ENCODE data around the gene AK8. TPM values are rescaled to one million over a fixed set of nuclear protein-coding genes. Genes with fewer than 3 reads are reported as not detected.

AK8 gene
- total and polyA plus RNA-seq, 2 experiments from 2014 or later = 0.14 to 0.78 TPM

DNA sequence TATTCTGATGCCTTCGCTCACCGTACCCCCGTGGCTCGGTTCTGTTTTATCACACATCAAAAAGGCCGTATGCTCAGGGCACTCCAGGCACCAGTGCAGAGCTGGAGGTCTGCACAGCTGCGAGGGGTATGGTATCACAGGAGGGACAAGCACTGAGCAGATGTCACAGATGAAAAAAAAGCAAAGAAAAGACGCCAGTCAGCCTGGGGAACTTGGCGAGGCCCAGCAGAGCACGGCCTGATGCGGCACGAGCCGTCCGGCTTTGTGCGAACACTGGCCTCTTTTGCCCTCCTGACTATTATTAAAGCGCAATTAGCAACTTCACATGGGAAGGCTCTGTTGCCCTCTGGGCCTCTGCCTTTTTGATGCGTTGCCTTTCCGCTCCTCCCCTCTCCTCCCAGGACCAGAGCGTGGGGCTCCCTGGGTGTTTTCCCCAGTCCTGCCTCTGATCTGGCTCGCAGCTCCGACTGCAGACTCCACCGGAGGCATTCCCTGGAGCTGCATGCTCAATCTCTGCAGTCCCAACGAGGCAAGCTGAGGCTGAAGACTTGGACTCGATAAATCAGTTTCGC, 44.4 kb downstream of the AK8 start:
- no peaks in the 10 kb centered on the region for H3K9me3 Mint-ChIP-seq
- TF ChIP-seq, protein P1, sequence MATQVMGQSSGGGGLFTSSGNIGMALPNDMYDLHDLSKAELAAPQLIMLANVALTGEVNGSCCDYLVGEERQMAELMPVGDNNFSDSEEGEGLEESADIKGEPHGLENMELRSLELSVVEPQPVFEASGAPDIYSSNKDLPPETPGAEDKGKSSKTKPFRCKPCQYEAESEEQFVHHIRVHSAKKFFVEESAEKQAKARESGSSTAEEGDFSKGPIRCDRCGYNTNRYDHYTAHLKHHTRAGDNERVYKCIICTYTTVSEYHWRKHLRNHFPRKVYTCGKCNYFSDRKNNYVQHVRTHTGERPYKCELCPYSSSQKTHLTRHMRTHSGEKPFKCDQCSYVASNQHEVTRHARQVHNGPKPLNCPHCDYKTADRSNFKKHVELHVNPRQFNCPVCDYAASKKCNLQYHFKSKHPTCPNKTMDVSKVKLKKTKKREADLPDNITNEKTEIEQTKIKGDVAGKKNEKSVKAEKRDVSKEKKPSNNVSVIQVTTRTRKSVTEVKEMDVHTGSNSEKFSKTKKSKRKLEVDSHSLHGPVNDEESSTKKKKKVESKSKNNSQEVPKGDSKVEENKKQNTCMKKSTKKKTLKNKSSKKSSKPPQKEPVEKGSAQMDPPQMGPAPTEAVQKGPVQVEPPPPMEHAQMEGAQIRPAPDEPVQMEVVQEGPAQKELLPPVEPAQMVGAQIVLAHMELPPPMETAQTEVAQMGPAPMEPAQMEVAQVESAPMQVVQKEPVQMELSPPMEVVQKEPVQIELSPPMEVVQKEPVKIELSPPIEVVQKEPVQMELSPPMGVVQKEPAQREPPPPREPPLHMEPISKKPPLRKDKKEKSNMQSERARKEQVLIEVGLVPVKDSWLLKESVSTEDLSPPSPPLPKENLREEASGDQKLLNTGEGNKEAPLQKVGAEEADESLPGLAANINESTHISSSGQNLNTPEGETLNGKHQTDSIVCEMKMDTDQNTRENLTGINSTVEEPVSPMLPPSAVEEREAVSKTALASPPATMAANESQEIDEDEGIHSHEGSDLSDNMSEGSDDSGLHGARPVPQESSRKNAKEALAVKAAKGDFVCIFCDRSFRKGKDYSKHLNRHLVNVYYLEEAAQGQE (IDR thresholded peaks at IDR 0.05; ENCODE audit: unreplicated experiment) = no peak
- no peak for TF ChIP-seq JUNB (IDR thresholded peaks at IDR 0.05; ENCODE audit: unreplicated experiment)
- TF ChIP-seq, protein P2, sequence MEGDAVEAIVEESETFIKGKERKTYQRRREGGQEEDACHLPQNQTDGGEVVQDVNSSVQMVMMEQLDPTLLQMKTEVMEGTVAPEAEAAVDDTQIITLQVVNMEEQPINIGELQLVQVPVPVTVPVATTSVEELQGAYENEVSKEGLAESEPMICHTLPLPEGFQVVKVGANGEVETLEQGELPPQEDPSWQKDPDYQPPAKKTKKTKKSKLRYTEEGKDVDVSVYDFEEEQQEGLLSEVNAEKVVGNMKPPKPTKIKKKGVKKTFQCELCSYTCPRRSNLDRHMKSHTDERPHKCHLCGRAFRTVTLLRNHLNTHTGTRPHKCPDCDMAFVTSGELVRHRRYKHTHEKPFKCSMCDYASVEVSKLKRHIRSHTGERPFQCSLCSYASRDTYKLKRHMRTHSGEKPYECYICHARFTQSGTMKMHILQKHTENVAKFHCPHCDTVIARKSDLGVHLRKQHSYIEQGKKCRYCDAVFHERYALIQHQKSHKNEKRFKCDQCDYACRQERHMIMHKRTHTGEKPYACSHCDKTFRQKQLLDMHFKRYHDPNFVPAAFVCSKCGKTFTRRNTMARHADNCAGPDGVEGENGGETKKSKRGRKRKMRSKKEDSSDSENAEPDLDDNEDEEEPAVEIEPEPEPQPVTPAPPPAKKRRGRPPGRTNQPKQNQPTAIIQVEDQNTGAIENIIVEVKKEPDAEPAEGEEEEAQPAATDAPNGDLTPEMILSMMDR (conservative IDR thresholded peaks at IDR 0.05; ENCODE audit: low read depth in 2 of 2) = no peak
- no peak for TF ChIP-seq EZH2phosphoT487 (IDR thresholded peaks at IDR 0.05; ENCODE audit: unreplicated experiment)
- TF ChIP-seq EZH2 (IDR thresholded peaks at IDR 0.05; ENCODE audit: low read depth, unreplicated experiment) = no peak
- no peak for TF ChIP-seq NANOG (IDR thresholded peaks at IDR 0.05; ENCODE audit: borderline replicate concordance)
- TF ChIP-seq, protein P3, sequence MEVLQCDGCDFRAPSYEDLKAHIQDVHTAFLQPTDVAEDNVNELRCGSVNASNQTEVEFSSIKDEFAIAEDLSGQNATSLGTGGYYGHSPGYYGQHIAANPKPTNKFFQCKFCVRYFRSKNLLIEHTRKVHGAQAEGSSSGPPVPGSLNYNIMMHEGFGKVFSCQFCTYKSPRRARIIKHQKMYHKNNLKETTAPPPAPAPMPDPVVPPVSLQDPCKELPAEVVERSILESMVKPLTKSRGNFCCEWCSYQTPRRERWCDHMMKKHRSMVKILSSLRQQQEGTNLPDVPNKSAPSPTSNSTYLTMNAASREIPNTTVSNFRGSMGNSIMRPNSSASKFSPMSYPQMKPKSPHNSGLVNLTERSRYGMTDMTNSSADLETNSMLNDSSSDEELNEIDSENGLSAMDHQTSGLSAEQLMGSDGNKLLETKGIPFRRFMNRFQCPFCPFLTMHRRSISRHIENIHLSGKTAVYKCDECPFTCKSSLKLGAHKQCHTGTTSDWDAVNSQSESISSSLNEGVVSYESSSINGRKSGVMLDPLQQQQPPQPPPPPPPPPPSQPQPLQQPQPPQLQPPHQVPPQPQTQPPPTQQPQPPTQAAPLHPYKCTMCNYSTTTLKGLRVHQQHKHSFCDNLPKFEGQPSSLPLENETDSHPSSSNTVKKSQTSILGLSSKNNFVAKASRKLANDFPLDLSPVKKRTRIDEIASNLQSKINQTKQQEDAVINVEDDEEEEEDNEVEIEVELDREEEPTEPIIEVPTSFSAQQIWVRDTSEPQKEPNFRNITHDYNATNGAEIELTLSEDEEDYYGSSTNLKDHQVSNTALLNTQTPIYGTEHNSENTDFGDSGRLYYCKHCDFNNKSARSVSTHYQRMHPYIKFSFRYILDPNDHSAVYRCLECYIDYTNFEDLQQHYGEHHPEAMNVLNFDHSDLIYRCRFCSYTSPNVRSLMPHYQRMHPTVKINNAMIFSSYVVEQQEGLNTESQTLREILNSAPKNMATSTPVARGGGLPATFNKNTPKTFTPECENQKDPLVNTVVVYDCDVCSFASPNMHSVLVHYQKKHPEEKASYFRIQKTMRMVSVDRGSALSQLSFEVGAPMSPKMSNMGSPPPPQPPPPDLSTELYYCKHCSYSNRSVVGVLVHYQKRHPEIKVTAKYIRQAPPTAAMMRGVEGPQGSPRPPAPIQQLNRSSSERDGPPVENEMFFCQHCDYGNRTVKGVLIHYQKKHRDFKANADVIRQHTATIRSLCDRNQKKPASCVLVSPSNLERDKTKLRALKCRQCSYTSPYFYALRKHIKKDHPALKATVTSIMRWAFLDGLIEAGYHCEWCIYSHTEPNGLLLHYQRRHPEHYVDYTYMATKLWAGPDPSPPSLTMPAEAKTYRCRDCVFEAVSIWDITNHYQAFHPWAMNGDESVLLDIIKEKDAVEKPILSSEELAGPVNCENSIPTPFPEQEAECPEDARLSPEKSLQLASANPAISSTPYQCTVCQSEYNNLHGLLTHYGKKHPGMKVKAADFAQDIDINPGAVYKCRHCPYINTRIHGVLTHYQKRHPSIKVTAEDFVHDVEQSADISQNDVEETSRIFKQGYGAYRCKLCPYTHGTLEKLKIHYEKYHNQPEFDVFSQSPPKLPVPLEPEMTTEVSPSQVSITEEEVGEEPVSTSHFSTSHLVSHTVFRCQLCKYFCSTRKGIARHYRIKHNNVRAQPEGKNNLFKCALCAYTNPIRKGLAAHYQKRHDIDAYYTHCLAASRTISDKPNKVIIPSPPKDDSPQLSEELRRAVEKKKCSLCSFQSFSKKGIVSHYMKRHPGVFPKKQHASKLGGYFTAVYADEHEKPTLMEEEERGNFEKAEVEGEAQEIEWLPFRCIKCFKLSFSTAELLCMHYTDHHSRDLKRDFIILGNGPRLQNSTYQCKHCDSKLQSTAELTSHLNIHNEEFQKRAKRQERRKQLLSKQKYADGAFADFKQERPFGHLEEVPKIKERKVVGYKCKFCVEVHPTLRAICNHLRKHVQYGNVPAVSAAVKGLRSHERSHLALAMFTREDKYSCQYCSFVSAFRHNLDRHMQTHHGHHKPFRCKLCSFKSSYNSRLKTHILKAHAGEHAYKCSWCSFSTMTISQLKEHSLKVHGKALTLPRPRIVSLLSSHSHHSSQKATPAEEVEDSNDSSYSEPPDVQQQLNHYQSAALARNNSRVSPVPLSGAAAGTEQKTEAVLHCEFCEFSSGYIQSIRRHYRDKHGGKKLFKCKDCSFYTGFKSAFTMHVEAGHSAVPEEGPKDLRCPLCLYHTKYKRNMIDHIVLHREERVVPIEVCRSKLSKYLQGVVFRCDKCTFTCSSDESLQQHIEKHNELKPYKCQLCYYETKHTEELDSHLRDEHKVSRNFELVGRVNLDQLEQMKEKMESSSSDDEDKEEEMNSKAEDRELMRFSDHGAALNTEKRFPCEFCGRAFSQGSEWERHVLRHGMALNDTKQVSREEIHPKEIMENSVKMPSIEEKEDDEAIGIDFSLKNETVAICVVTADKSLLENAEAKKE (CRISPR knock-in tag; IDR thresholded peaks at IDR 0.05) = no peak
- TF ChIP-seq, protein P4, sequence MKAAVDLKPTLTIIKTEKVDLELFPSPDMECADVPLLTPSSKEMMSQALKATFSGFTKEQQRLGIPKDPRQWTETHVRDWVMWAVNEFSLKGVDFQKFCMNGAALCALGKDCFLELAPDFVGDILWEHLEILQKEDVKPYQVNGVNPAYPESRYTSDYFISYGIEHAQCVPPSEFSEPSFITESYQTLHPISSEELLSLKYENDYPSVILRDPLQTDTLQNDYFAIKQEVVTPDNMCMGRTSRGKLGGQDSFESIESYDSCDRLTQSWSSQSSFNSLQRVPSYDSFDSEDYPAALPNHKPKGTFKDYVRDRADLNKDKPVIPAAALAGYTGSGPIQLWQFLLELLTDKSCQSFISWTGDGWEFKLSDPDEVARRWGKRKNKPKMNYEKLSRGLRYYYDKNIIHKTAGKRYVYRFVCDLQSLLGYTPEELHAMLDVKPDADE (IDR thresholded peaks at IDR 0.05) = no peak
- TF ChIP-seq CREB1 (CRISPR knock-in tag; IDR thresholded peaks at IDR 0.05; ENCODE audit: low read depth) = no peak
- TF ChIP-seq POLR2AphosphoS5 (IDR thresholded peaks at IDR 0.05; ENCODE audit: low read depth) = no peak
- TF ChIP-seq STAT1 (IDR thresholded peaks at IDR 0.05; ENCODE audit: unreplicated experiment) = no peak
- no peak for TF ChIP-seq ZNF331 (CRISPR knock-in tag; IDR thresholded peaks at IDR 0.05; ENCODE audit: low read depth)
- no peak for TF ChIP-seq ZNF114 (CRISPR knock-in tag; IDR thresholded peaks at IDR 0.05)
- Histone ChIP-seq H3K27me3 (ENCODE audit: insufficient read depth) (no peaks in the 10 kb centered on the region), H3K4me1 (ENCODE audit: insufficient read depth) (no peaks in the 10 kb centered on the region), H3K27ac (ENCODE audit: low read depth) (no peak overlapping the region), H3K9me2 (ENCODE audit: insufficient read depth) (no peaks in the 10 kb centered on the region), H3K36me3 (ENCODE audit: insufficient read depth) (no peaks in the 10 kb centered on the region), H3K4me2 (no peak overlapping the region), H3K4me3 (no peak overlapping the region), H4K20me1 (replicated peaks; ENCODE audit: insufficient read depth) (no peaks in the 10 kb centered on the region), H3K79me2 (replicated peaks; ENCODE audit: insufficient read depth) (no peaks in the 10 kb centered on the region), H2AFZ (peak overlapping the region; percentile 76; the same call in 1 of the 2 replicates), H3F3A (replicated peaks; ENCODE audit: low read depth) (no peaks in the 10 kb centered on the region)
- no peak overlapping the region; the same call in 1 of the 2 replicates for H3K27ac Mint-ChIP-seq
- no peak overlapping the region for H3K4me3 Mint-ChIP-seq
- H3K36me3 Mint-ChIP-seq (ENCODE audit: low read depth) = no peaks in the 10 kb centered on the region
- ATAC-seq (peak; percentile 58), DNase-seq (ENCODE audit: low spot score) (no peak)
- peaks cover 4% of the 10 kb centered on the region; the same call in 2 of the 3 replicates for H3K4me1 Mint-ChIP-seq
- no peaks in the 10 kb centered on the region for H3K27me3 Mint-ChIP-seq (ENCODE audit: insufficient read depth, low read depth, poor library complexity)

All from GM23338 (cell line).